Measurements from ENCODE around the gene SUB1.

Gene SUB1

DNA sequence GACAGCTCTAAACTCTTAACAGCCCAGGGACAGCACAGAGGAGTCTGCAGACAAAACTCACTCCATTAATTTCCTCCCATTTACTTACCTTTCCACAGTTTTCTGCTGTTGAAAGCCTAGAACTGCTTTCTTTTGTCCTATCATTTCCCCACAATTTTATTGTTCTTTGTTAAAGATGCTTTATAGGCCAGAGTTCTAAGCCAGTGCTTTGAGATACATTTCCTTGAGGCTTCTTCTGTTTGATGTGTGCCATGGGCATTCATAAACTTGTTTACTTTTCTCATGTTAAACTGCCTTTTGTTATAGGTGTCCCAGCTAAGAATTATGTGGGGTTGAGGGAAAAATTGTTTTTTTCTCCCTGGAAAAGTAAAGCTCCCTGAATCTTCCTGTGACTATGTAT, 25.9 kb upstream of the SUB1 start:
- TF ChIP-seq, protein P1, sequence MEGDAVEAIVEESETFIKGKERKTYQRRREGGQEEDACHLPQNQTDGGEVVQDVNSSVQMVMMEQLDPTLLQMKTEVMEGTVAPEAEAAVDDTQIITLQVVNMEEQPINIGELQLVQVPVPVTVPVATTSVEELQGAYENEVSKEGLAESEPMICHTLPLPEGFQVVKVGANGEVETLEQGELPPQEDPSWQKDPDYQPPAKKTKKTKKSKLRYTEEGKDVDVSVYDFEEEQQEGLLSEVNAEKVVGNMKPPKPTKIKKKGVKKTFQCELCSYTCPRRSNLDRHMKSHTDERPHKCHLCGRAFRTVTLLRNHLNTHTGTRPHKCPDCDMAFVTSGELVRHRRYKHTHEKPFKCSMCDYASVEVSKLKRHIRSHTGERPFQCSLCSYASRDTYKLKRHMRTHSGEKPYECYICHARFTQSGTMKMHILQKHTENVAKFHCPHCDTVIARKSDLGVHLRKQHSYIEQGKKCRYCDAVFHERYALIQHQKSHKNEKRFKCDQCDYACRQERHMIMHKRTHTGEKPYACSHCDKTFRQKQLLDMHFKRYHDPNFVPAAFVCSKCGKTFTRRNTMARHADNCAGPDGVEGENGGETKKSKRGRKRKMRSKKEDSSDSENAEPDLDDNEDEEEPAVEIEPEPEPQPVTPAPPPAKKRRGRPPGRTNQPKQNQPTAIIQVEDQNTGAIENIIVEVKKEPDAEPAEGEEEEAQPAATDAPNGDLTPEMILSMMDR (IDR thresholded peaks at IDR 0.05; ENCODE audit: extremely low read depth, insufficient read depth, missing control alignments): no peak
- in situ Hi-C loops (cut with MboI; ENCODE audit: low pct_unique_long_range_greater_than_20kb, low sequenced_read_pairs, unreplicated experiment): no loop called here
- DNase-seq (ENCODE audit: low spot score): no peak

DNA sequence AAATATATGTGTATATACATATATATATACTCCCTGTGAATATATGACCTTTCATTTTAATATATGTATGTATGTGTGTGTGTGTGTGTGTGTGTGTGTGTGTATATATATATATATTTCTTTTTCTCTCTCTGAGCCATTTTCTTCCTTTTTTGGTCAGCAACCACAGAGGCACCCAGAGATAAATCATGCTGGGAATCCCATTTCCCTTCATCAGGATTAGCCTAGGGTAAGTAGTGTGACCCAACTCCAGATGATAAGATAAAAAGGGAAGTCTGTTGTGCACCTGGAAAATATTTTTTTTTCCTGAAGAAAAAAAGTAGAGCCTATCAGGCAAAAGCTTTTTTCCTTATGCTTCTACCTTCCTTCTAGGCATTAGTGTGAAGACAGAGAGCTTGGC, 25.4 kb upstream of the SUB1 start:
- in situ Hi-C loops (cut with MboI; ENCODE audit: low pct_unique_long_range_greater_than_20kb, low sequenced_read_pairs, unreplicated experiment): no loop called here
- TF ChIP-seq, protein P1 (IDR thresholded peaks at IDR 0.05; ENCODE audit: extremely low read depth, insufficient read depth, missing control alignments): no peak

DNA sequence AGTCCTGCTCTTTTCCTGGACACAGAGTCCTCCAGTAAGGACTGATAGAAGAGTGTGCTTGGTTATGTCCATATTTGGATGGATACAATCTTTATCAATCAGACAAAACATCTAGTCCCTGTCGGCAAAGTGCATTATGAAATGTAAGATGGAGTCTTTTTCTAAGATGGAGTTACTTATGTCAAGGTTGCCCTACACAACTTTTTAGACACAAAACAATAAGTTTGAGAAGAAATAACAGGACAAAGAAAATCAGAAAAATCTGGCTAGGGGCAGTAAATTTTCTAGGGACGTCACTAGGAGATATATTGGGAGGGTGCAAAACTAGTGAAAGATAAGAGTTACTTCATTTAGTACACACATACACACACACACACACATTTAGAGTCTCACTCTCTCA, 23.3 kb upstream of the SUB1 start:
- TF ChIP-seq, protein P1 (IDR thresholded peaks at IDR 0.05; ENCODE audit: extremely low read depth, insufficient read depth, missing control alignments): no peak
- in situ Hi-C loops (cut with MboI; ENCODE audit: low pct_unique_long_range_greater_than_20kb, low sequenced_read_pairs, unreplicated experiment): no loop called here
- no peak for DNase-seq (ENCODE audit: low spot score)

More for the DNA sequence above, 25.4 kb upstream of the SUB1 start:
- DNase-seq (ENCODE audit: low spot score): no peak

DNA sequence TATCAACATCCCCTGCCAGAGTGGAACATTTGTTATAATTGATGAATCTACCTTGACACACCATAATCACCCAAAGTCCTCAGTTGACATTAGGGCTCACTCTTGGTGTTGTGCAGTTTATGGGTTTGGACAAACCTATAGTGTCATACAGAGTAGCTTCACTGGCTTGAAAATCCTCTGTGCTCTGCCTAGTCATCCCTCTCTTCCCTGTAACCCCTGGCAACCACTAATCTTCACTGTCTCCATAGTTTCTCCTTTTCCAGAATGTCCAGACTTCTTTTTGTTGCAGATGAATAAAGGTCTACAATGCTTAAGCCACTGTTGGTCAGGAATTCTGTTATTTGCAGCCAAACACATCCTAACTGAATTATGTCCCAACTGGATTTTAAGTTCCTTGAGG, 22.5 kb upstream of the SUB1 start:
- in situ Hi-C loops (cut with MboI; ENCODE audit: low pct_unique_long_range_greater_than_20kb, low sequenced_read_pairs, unreplicated experiment): no loop called here
- TF ChIP-seq, protein P1 (IDR thresholded peaks at IDR 0.05; ENCODE audit: extremely low read depth, insufficient read depth, missing control alignments): no peak
- DNase-seq (ENCODE audit: low spot score): no peak

DNA sequence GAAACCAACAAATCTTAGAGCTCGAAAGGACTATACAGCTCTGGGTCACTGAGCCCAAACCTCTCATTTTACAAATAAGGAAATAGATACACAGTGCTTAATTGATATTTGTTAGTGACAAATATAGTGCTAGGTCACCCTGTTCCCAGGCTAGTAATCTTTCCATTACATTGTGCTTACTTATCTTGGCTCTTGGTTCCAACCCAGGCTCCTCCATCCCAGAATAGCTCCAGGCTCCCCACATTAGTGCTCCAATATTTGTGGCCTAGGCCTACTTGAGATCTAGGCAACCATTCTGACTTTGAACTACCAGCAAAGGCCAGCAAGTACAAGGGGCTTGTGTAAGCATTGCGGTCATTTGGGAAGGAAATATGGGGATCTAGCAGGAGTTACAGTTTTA, 21.7 kb upstream of the SUB1 start:
- in situ Hi-C loops (cut with MboI; ENCODE audit: low pct_unique_long_range_greater_than_20kb, low sequenced_read_pairs, unreplicated experiment): no loop called here
- TF ChIP-seq, protein P1 (IDR thresholded peaks at IDR 0.05; ENCODE audit: extremely low read depth, insufficient read depth, missing control alignments): no peak
- no peak for DNase-seq (ENCODE audit: low spot score)

DNA sequence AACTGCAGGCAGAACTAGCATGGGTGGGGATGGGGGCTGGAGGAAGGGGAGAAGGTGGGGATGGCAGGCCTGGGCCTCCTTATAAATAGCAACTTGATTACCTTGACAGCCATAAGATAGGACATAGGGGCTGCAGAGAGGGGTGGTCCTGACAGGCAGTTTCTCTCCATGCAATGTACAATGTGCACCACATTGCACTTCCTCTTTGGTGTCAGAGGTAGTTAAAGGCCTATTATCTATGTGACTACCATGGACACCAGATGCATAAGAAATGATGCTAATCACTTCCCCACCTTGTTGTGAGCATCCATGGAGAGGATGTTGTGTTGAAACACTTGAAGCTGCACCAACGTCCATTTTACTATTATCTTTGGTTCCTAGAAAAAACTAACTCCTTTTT, 20.2 kb upstream of the SUB1 start:
- no peak for DNase-seq (ENCODE audit: low spot score)
- TF ChIP-seq, protein P1 (IDR thresholded peaks at IDR 0.05; ENCODE audit: extremely low read depth, insufficient read depth, missing control alignments): no peak
- in situ Hi-C loops (cut with MboI; ENCODE audit: low pct_unique_long_range_greater_than_20kb, low sequenced_read_pairs, unreplicated experiment): no loop called here

Data from GM13977 (cell line).